ENCODE results near the gene ADAMTS20.
"Not testable (repeated sequence)": the region's sequence is repeated elsewhere in the genome, so short reads cannot be mapped to it uniquely, and the experiment has no call there.

- TF ChIP-seq, protein P1, sequence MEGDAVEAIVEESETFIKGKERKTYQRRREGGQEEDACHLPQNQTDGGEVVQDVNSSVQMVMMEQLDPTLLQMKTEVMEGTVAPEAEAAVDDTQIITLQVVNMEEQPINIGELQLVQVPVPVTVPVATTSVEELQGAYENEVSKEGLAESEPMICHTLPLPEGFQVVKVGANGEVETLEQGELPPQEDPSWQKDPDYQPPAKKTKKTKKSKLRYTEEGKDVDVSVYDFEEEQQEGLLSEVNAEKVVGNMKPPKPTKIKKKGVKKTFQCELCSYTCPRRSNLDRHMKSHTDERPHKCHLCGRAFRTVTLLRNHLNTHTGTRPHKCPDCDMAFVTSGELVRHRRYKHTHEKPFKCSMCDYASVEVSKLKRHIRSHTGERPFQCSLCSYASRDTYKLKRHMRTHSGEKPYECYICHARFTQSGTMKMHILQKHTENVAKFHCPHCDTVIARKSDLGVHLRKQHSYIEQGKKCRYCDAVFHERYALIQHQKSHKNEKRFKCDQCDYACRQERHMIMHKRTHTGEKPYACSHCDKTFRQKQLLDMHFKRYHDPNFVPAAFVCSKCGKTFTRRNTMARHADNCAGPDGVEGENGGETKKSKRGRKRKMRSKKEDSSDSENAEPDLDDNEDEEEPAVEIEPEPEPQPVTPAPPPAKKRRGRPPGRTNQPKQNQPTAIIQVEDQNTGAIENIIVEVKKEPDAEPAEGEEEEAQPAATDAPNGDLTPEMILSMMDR (IDR thresholded peaks at IDR 0.05; ENCODE audit: extremely low read depth in 1 of 2, insufficient read depth in 1 of 2, low read depth in 1 of 2, low read length in 2 of 2), result not testable (repeated sequence)
- TF ChIP-seq MYC (IDR thresholded peaks at IDR 0.05; ENCODE audit: low read depth, low read length); POLR2A (IDR thresholded peaks at IDR 0.05; ENCODE audit: low read depth, low read length); POLR2AphosphoS5 (IDR thresholded peaks at IDR 0.05; ENCODE audit: insufficient read depth, low read depth, low read length): not testable (repeated sequence)
These were observed 14.3 kb downstream of the ADAMTS20 start for GRCh38 chr12:43537675-43538074.
